T-helper 2 cell treated with Interferon-gamma antibody and Interleukin-4, amounts not matched to agents 100 ng/mL and 5 ng/mL, for 36 hours (primary cell): ENCODE data around the gene KCNH1. TPM values are rescaled to one million over a fixed set of nuclear protein-coding genes. Genes with fewer than 3 reads are reported as not detected.
"Not testable (repeated sequence)": the region's sequence is repeated elsewhere in the genome, so short reads cannot be mapped to it uniquely, and the experiment has no call there.

Source experiments
- intact Hi-C: fragments of 100-400 bp; cut with micrococcal nuclease; formaldehyde crosslinking; loops from one replicate; pipeline ENCODE4 v1.15.1; 2023
- total RNA-seq: library from RNA; stranded (reverse); gene quantifications from 2 replicates; pipeline ENCODE4 v1.2.3, GENCODE V29; 2022

Gene KCNH1
- total RNA-seq, 1 donor from 2014 or later = not detected

GRCh38 chr1:210689826-210690225 is 444.1 kb downstream of the KCNH1 start:
- intact Hi-C loops = no loop called here

- intact Hi-C loops = no loop called here
Measured at GRCh38 chr1:210688512-210689234, 445.3 kb downstream of the KCNH1 start.

- intact Hi-C loops = no loop called here
Measured at GRCh38 chr1:210687582-210688279, 446.2 kb downstream of the KCNH1 start.

GRCh38 chr1:210686841-210687240 is 447.1 kb downstream of the KCNH1 start:
- intact Hi-C loops = no loop called here

- intact Hi-C loops = no loop called here
Measured at GRCh38 chr1:210685295-210685650, 448.7 kb downstream of the KCNH1 start.

GRCh38 chr1:210684466-210685294 is 449.3 kb downstream of the KCNH1 start:
- intact Hi-C loops = no loop called here

- intact Hi-C loops = no loop called here
Measured at GRCh38 chr1:210683403-210684047, 450.4 kb downstream of the KCNH1 start.

GRCh38 chr1:210681158-210681557 is 452.8 kb downstream of the KCNH1 start:
- intact Hi-C loops = no loop called here

- intact Hi-C loops = no loop called here
Measured at GRCh38 chr1:210678306-210678705, 455.6 kb downstream of the KCNH1 start.

GRCh38 chr1:210677533-210677932 is 456.4 kb downstream of the KCNH1 start:
- intact Hi-C loops = no loop called here

GRCh38 chr1:210676539-210676938 is 457.4 kb downstream of the KCNH1 start:
- intact Hi-C loops = no loop called here

GRCh38 chr1:210674151-210674550 is 459.8 kb downstream of the KCNH1 start:
- intact Hi-C loops = no loop called here

GRCh38 chr1:210669951-210670350 is 464.0 kb downstream of the KCNH1 start:
- intact Hi-C loops = no loop called here

- intact Hi-C loops = no loop called here
Measured at GRCh38 chr1:210663730-210664573, 470.0 kb downstream of the KCNH1 start.

- intact Hi-C loops = no loop called here
Measured at GRCh38 chr1:210662291-210663050, 471.5 kb downstream of the KCNH1 start.

- intact Hi-C loops = not testable (repeated sequence)
Measured at GRCh38 chr1:210661520-210661919, 472.4 kb downstream of the KCNH1 start.

GRCh38 chr1:210657806-210658205 is 476.1 kb downstream of the KCNH1 start:
- intact Hi-C loops = no loop called here

GRCh38 chr1:210655511-210655910 is 478.4 kb downstream of the KCNH1 start:
- intact Hi-C loops = no loop called here

GRCh38 chr1:210654176-210654981 is 479.6 kb downstream of the KCNH1 start:
- intact Hi-C loops = no loop called here
